ENCODE results near the gene LTO1. TPM values are rescaled to one million over a fixed set of nuclear protein-coding genes. Genes with fewer than 3 reads are reported as not detected.
"Not testable (repeated sequence)": the region's sequence is repeated elsewhere in the genome, so short reads cannot be mapped to it uniquely, and the experiment has no call there.

Gene LTO1
- total and polyA plus RNA-seq, 10 donors = 17.5 to 41.4 (median 31.0) TPM

GRCh38 chr11:69627551-69627950 lies 47.6 kb downstream of the LTO1 start:
- intact Hi-C loops (cut with DNase I; ENCODE audit: low total_unique reads) = no loop called here
- Histone ChIP-seq H3K36me3 (no peaks in the 10 kb centered on the region), H3K27ac (no peak overlapping the region), H3K4me1 (no peaks in the 10 kb centered on the region), H3K27me3 (replicated peaks in 1 of 7) (peaks cover 0 to 6% (median 0%) of the 10 kb centered on the region in 7 donors), H3K4me3 (no peak overlapping the region), H3K9me3 (peaks cover 4 to 22% (median 10%) of the 10 kb centered on the region in 8 donors)
- TF ChIP-seq POLR2A (IDR thresholded peaks at IDR 0.05) (no peak), CTCF (IDR thresholded peaks at IDR 0.05 in 8 of 11, conservative IDR thresholded peaks at IDR 0.05 in 3 of 11) (no peak), POLR2AphosphoS5 (IDR thresholded peaks at IDR 0.05) (no peak)
- DNase-seq = no peak
- WGBS, 5 donors = 81 to 84% (median 83%) methylated on average over 14 of the region's 14 CpGs

- Histone ChIP-seq H3K9me3 (peaks cover 4 to 22% (median 10%) of the 10 kb centered on the region in 8 donors), H3K4me1 (no peaks in the 10 kb centered on the region), H3K27me3 (replicated peaks in 1 of 7) (peaks cover 0 to 13% (median 0%) of the 10 kb centered on the region in 7 donors), H3K36me3 (no peaks in the 10 kb centered on the region), H3K27ac (no peak overlapping the region), H3K4me3 (no peak overlapping the region)
- WGBS, 5 donors = 88 to 92% (median 90%) methylated on average over 10 of the region's 10 CpGs
- intact Hi-C loops (cut with DNase I; ENCODE audit: low total_unique reads) = no loop called here
- no peak for TF ChIP-seq POLR2AphosphoS5 (IDR thresholded peaks at IDR 0.05)
- TF ChIP-seq POLR2A (IDR thresholded peaks at IDR 0.05) = no peak
- DNase-seq = no peak
These were observed 49.7 kb downstream of the LTO1 start for GRCh38 chr11:69625476-69625875.

GRCh38 chr11:69624293-69624692 lies 50.9 kb downstream of the LTO1 start:
- Histone ChIP-seq H3K36me3 (no peaks in the 10 kb centered on the region), H3K4me1 (no peaks in the 10 kb centered on the region), H3K4me3 (no peak overlapping the region), H3K27me3 (replicated peaks in 1 of 7) (peaks cover 0 to 13% (median 0%) of the 10 kb centered on the region in 7 donors), H3K9me3 (peaks cover 0 to 12% (median under 1%) of the 10 kb centered on the region in 8 donors), H3K27ac (no peak overlapping the region)
- WGBS, 5 donors = 90 to 97% (median 94%) methylated on average over 1 of the region's 1 CpG
- TF ChIP-seq POLR2AphosphoS5 (IDR thresholded peaks at IDR 0.05) = no peak
- TF ChIP-seq POLR2A (IDR thresholded peaks at IDR 0.05) = no peak
- no peak for TF ChIP-seq CTCF (IDR thresholded peaks at IDR 0.05 in 8 of 11, conservative IDR thresholded peaks at IDR 0.05 in 3 of 11)
- intact Hi-C loops (cut with DNase I; ENCODE audit: low total_unique reads) = no loop called here
- no peak for DNase-seq

- intact Hi-C loops (cut with DNase I; ENCODE audit: low total_unique reads); H3K4me3 ChIP-seq; DNase-seq; H3K36me3 ChIP-seq; H3K9me3 ChIP-seq; H3K27ac ChIP-seq; H3K4me1 ChIP-seq: not testable (repeated sequence)
- peaks cover 0 to 17% (median 0%) of the 10 kb centered on the region in 7 donors for H3K27me3 ChIP-seq (replicated peaks in 1 of 7)
- 70 to 91% (median 75%) methylated on average over 7 to 8 of the region's 8 CpGs for WGBS, 5 donors
These were observed 53.0 kb downstream of the LTO1 start for GRCh38 chr11:69622097-69622681.

- DNase-seq = no peak
- Histone ChIP-seq H3K9me3 (no peaks in the 10 kb centered on the region), H3K4me3 (no peak overlapping the region), H3K36me3 (no peaks in the 10 kb centered on the region), H3K4me1 (no peaks in the 10 kb centered on the region), H3K27me3 (replicated peaks in 1 of 7) (peaks cover 0 to 29% (median 0%) of the 10 kb centered on the region in 7 donors), H3K27ac (no peak overlapping the region)
- intact Hi-C loops (cut with DNase I; ENCODE audit: low total_unique reads) = no loop called here
- TF ChIP-seq CTCF (IDR thresholded peaks at IDR 0.05 in 8 of 11, conservative IDR thresholded peaks at IDR 0.05 in 3 of 11) (no peak), POLR2AphosphoS5 (IDR thresholded peaks at IDR 0.05) (no peak), POLR2A (IDR thresholded peaks at IDR 0.05) (no peak)
- WGBS, 5 donors = 79 to 98% (median 87%) methylated on average over 2 of the region's 2 CpGs
These were observed 54.4 kb downstream of the LTO1 start for GRCh38 chr11:69620683-69621290.

Measured in spleen (tissue), 11 donors.